ENCODE results near the gene IRF2BPL.

IRF2BPL gene

DNA sequence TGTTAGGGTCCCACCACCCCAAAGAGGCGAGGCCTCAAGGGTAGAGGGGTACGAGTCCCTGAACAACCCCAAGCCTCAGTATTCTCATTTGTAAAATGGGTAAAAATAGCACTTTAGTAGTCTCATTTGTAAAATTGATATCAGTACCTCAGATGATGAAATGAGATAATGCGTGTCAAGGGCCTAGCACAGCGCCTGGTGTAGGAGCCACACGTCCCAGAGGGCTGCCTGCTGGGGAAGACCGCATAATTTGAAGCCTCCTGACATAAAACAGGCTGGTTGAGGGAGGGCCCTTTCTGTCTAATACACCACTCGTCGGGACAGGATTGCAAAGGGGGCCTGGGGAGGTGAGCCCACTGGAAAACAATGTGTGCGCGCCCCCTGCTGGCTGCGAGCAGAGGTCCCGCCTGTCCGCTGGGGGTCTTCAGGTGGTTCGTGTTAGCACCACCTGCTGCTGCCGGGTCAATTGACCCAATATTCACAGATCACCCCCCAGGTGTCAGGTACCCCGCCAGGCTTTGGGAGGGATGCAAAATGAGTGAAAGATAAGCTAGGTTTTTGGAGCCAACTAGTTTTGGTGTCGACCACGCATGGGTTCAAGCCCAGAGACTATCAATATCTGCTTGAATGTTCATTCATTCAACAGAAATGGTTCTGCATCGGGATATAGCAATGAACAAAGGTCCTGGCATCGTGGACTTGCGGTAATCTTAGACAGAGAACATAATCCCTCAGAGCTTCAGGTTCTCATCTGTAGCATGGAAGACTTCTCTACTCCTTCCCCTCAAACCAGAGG is 24.7 kb upstream of the IRF2BPL start:
- DNase-seq: peak; percentile 77 to 84

DNA sequence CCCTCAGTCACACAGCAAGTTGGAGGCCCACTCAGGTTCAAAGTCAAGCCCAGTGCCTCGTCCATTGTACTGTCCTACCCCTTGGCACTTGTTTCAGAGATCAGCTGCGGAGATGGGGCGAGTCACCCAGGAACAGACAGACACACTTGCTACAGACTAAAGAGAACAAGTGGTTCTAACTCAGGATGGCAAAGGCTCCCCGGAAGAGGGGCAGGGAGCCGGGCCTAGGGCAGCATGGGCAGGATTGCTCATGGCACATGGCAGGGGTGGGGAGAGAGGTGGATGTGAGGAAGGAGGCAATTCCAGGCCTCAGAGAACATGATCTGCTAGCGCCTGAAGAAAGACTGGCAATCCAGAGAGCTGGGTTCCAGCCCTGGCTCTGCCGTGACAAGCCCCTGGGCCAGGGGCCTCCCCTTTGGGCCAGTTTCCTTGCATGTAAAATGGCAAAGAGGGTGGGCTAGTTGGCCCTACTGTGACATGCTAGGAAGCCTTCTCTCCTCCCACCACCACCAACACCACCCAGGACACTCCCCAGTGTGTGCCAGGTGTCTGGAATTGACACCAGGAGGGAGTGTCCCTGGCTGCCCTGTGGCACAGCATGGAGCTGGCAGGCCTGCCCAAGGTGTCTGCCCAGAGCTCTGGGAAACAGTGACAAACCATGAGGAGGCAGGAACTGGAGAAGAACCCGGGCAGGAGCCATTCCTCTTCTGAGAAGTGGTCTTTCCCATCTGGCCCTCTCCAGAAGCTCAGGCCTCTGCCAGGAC is 24.0 kb upstream of the IRF2BPL start:
- DNase-seq: no peak

DNA sequence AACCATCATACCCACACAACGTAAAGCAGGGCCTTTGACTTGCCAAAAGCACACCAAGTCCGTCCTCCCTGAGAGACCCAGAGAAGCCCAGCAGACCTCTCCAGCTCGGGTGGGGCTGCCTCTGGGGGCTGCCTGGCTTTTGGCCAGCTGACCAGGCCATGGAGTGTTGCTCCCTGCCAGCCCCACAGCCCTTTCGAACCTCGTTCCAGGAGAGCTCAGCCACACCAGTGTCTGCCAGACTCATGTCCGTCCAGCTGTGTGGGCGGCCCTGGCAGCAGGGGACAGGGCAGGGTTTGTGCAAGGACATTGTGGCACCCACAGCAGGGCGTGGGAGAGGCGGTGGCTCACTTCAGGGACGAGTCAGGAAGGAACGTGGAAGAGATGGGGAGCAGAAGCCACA is 22.6 kb upstream of the IRF2BPL start:
- DNase-seq: no peak

DNA sequence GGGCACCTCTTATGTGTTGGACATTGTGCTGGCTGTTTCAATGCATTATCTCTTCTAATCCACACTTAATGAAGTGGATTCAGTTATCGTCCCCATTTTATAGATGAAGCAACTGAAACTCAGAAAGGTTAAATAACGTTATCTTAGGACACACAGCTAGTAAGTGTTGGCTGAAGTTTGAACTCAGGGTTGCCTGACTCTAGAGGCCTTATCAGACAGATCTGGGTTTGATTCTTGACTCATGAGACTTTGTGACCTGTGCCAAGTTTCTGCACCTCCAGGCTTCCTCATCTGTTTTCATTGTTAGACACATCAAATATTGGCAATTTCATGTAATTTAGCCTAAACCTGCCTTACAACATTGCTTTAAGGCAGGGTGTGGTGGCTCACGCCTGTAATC is 18.2 kb upstream of the IRF2BPL start:
- no peak for DNase-seq

DNA sequence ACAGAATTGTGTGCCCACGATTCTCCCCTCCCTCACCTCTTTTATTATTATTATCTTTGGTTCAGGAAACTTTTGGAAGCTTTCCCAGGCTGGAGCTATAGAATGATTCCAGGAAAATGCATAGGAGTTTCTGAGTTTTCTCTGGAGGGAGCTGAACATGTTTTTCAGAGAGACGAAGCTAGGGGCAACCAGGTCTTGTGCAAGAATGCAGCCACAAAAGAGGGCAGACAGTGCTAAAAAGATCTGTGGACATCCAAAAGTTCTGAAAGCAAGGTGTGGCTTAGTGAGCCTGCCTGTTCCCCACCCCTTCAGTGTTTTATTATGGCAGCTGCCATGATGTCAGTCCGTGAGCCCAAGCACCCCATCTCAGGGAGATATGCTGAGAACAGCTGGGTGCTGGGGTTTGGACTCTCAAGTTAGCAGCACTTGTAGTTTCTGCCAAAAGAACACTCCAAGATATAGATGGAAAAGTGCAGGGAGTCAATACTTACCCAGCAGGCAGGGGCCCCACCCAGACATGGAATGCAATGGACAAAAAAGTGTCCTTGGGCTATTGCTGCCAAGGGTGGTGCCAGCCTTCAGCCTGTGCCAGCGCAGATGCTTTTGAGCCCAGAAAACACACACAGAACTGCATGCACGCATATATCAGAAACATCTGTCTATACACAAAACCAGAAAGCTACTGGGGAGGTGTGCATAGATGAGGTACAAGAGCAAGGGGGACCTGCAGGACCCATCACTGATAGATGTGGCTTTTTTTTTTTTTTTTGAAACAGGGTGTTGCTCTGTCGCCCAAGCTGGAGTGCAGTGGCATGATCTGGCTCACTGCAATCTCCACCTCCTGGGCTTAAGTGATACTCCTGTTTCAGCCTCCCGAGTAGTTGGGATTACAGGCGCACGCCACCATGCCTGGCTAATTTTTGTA is 17.0 kb upstream of the IRF2BPL start:
- no peak for DNase-seq

- DNase-seq: no peak
These were observed 16.3 kb upstream of the IRF2BPL start for GRCh38 chr14:77044783-77045237.

DNA sequence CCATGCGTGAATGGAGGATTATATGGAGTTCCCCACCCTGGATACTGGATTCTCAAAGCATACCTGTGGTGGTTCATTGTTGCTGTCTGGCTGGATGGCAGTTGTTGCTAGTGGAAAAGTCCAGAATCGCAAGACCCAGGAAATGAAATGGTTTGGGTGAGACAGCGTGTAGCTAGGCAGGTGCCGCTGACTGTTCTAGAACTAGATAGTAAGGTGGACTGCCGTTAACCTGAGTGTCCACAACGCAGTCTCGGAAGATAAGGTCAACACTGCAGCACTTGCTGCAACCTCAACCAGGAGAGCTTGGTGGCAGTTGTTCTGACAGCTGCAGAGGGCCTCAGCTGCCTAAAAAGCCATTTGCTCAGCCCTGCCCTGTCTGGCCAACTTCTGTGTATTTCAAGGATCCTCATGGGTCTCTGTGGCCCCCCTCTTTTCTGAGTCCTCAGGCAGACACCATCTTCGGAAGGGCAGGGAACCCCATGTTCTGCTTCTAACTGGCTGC is 15.5 kb upstream of the IRF2BPL start:
- DNase-seq: no peak

DNA sequence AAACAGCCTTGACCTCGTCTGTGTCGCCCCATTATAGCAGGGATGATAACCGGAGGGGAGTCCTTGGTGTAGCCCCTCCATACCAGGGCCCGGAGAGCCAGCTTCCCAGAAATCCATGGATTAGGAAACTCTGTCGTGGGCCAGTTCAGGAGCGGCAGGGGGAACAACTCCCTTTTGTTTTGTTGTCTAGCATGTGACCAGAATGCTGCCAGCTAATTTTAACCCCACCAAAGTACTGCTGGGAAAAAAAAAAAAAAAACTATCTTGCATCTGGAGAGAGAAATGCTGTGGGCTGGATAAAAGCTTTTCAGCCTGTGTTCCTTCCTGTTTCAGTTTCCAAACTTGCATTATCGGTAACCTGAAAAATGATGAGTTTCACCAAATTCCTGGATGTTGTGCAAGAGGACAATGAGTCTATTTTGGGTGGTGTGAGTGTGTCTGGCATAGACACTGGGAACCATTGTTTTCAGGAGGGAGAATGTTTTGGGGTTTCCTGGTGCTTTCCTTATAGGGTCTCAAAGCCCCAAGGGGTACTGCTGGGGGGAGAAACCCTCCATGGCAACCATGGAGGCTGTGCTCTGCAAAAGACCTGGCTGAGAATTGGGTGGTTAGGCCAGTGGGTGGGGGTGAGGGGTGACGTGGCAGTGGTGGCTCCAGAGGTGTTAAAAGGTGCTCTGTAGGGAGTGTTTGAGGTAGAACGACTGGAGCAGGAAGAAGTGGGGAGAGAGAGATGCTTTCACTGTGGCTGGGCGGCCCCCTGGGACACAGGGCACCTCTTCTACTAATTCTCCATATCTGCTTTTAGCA is 14.9 kb upstream of the IRF2BPL start:
- DNase-seq: peak; percentile 45 to 61

- no peak for DNase-seq
These were observed 13.5 kb upstream of the IRF2BPL start for GRCh38 chr14:77041881-77042545.

GRCh38 chr14:77040741-77041653 is 12.5 kb upstream of the IRF2BPL start:
- peak in 1 of 2 donors; percentile 42 for DNase-seq

GRCh38 chr14:77040059-77040740 is 11.7 kb upstream of the IRF2BPL start:
- DNase-seq: peak; percentile 98

- no peak for DNase-seq
These were observed 11.0 kb upstream of the IRF2BPL start for GRCh38 chr14:77039285-77040058.

GRCh38 chr14:77037938-77038568 is 9.5 kb upstream of the IRF2BPL start:
- DNase-seq: peak; percentile 40 to 51

- no peak for DNase-seq
These were observed 8.9 kb upstream of the IRF2BPL start for GRCh38 chr14:77037215-77037937.

- no peak for DNase-seq
These were observed 8.1 kb upstream of the IRF2BPL start for GRCh38 chr14:77036484-77037214.

DNA sequence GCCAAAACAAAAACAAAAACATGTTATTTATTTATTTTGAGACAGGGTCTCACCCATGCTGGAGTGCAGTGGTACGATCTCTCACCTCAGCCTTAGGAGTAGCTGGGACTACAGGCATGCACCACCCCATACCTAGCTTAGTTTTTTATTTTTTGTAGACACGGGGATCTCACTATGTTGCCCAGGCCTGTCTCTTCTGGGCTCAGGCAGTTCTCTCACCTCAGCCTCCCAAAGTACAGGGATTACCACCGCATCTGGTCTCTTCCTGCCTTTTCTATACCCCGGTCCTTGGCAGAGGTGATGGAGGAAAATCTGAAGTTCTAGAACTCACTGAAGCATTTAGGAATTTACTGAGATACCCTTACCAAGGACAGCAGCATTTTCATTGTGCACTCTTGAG is 6.8 kb upstream of the IRF2BPL start:
- DNase-seq: no peak
